ENCODE results near the gene NRXN3. TPM values are rescaled to one million over a fixed set of nuclear protein-coding genes. Genes with fewer than 3 reads are reported as not detected.

Gene NRXN3
- total and polyA plus RNA-seq, 2 of the 13 experiments (the other 11 are each of a cell fraction or from before 2014, with no cell fraction given): 0.03 TPM; not detected in 1

GRCh38 chr14:79568594-79568993 is 1398.4 kb downstream of the NRXN3 start (continued):
- TF ChIP-seq ZNF143 (CRISPR knock-in tag; IDR thresholded peaks at IDR 0.05) (no peak), FOXA1 (IDR thresholded peaks at IDR 0.05) (no peak), FOXA1 (CRISPR knock-in tag; IDR thresholded peaks at IDR 0.05) (no peak), SMC3 (IDR thresholded peaks at IDR 0.05; ENCODE audit: low read length) (no peak), ZNF644 (CRISPR knock-in tag; IDR thresholded peaks at IDR 0.05; ENCODE audit: low read depth) (no peak), ZSCAN12 (CRISPR knock-in tag; IDR thresholded peaks at IDR 0.05) (no peak), IRF1 (CRISPR knock-in tag; IDR thresholded peaks at IDR 0.05; ENCODE audit: low read depth) (no peak), NAIF1 (CRISPR knock-in tag; IDR thresholded peaks at IDR 0.05; ENCODE audit: borderline replicate concordance) (no peak), ZNF512B (CRISPR knock-in tag; IDR thresholded peaks at IDR 0.05; ENCODE audit: borderline replicate concordance) (no peak)

- no peaks in the 10 kb centered on the region for H3K36me3 ChIP-seq (replicated peaks in 1 of 2; ENCODE audit: control insufficient read depth in 1 of 2, insufficient read depth in 2 of 2, low read length in 2 of 2)
- 39% methylated on average over 2 of the region's 2 CpGs for WGBS (ENCODE audit: low lambda C conversion rate)
- no peaks in the 10 kb centered on the region for H4K20me1 ChIP-seq (ENCODE audit: insufficient read depth, low read length)
- H3K79me2 ChIP-seq (ENCODE audit: insufficient read depth, low read length): no peaks in the 10 kb centered on the region
- H3K27ac ChIP-seq (ENCODE audit: extremely low read length, insufficient read depth, low read length): no peak overlapping the region
- no peaks in the 10 kb centered on the region for H3K27me3 ChIP-seq (ENCODE audit: control insufficient read depth in 1 of 2, insufficient read depth in 2 of 2, low read length in 2 of 2)
- in situ Hi-C loops (cut with HindIII; ENCODE audit: extremely low pct_ligation_motif_present, low pct_unique_long_range_greater_than_20kb) (no loop called here), intact Hi-C loops (cut with micrococcal nuclease; ENCODE audit: unreplicated experiment) (no loop called here)
- peaks cover 79% of the 10 kb centered on the region for H3K9me3 ChIP-seq (ENCODE audit: low read length)
- CTCF ChIA-PET (ENCODE audit: low intra/inter-chr PET ratio, low total read pairs): no interaction called here
- ATAC-seq (no peak), DNase-seq (ENCODE audit: low spot score) (no peak), FAIRE-seq (no peak)
- H3K4me3 ChIP-seq (replicated peaks in 1 of 3; ENCODE audit: insufficient read depth in 1 of 3, low read depth in 2 of 3, low read length in 3 of 3): no peak overlapping the region
- POLR2A ChIA-PET: no interaction called here
- H3K4me1 ChIP-seq (ENCODE audit: insufficient read depth, low read length): no peaks in the 10 kb centered on the region
- TF ChIP-seq ZNF619 (CRISPR knock-in tag; IDR thresholded peaks at IDR 0.05) (no peak), ZNF138 (CRISPR knock-in tag; IDR thresholded peaks at IDR 0.05; ENCODE audit: low read depth) (no peak), ZFP62 (CRISPR knock-in tag; IDR thresholded peaks at IDR 0.05) (no peak), ZNF576 (CRISPR knock-in tag; IDR thresholded peaks at IDR 0.05) (no peak), ELF1 (CRISPR knock-in tag; IDR thresholded peaks at IDR 0.05) (no peak), SMARCC2 (IDR thresholded peaks at IDR 0.05) (no peak), ZFX (CRISPR knock-in tag; IDR thresholded peaks at IDR 0.05; ENCODE audit: low read depth) (no peak), NCOA2 (CRISPR knock-in tag; IDR thresholded peaks at IDR 0.05) (no peak)
- no peak overlapping the region for H3K9ac ChIP-seq (ENCODE audit: insufficient read depth, low read depth, low read length)
- no peak overlapping the region for H3K4me2 ChIP-seq (ENCODE audit: low read depth, low read length)
- BruUV-seq (replicated peaks): no TSS peak
- no peak overlapping the region for H2AFZ ChIP-seq (ENCODE audit: low read length)
Measured at GRCh38 chr14:79569072-79569471, 1398.9 kb downstream of the NRXN3 start.

Measured in HepG2 (cell line).